Effector memory CD8-positive, alpha-beta T cell (primary cell): Measurements from ENCODE around the gene CISH.

Experiments
- ATAC-seq: fragments of 150-1000 bp; cut with Tn5 transposase; replicated peaks from 2 replicates; pipeline ENCODE4 v1.10.0; 2021; ENCODE audit warnings: mild to moderate bottlenecking, moderate library complexity
- DNase-seq, 3 experiments: peaks; one replicate each; pipeline ENCODE4 v3.0.0; 2021
- H3K27ac Mint-ChIP-seq, 2 donors: one replicate each; pipeline ENCODE4 v1.8.0; 2022; ENCODE audit warnings: mild to moderate bottlenecking in 2 of 2, mixed read lengths in 2 of 2, moderate library complexity in 2 of 2
- H3K27me3 Mint-ChIP-seq, 2 donors: one replicate each; pipeline ENCODE4 v1.8.0; 2022; ENCODE audit warnings: mixed read lengths in 2 of 2
- H3K36me3 Mint-ChIP-seq: one replicate; pipeline ENCODE4 v1.8.0; 2022; ENCODE audit warnings: mild to moderate bottlenecking, moderate library complexity, mixed read lengths; ENCODE audit not compliant: insufficient read depth
- H3K4me1 Mint-ChIP-seq, 2 donors: one replicate each; pipeline ENCODE4 v1.8.0; 2022; ENCODE audit warnings: low read depth in 2 of 2, mixed read lengths in 2 of 2
- H3K4me3 Mint-ChIP-seq, 2 donors: one replicate each; pipeline ENCODE4 v1.8.0; 2022; ENCODE audit warnings: mild to moderate bottlenecking in 2 of 2, mixed read lengths in 2 of 2, moderate library complexity in 2 of 2
- H3K9me3 Mint-ChIP-seq, 2 donors: one replicate each; pipeline ENCODE4 v1.8.0; 2022; ENCODE audit warnings: mixed read lengths in 2 of 2

Gene CISH

DNA sequence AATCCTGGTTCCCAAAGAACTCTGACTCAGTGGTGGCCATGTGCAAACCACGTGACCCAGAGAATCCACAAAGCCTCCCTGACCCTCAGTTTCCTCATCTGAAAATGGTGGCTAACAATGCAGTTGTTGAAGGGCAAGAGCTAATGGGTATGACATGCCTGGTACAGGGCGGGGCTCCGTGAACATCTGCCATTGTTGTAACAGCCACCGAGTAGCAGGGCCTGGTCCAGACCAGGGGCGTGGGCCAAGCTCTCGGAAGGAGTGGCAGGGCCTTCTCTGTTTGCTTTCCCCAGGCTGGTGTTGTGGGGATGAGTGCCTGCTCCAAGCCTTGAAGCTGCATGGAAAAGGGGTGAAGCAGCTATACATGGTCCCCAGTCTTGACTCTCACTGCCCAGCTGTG, 18.8 kb upstream of the CISH start:
- DNase-seq (no peak), ATAC-seq (no peak)
- H3K9me3 Mint-ChIP-seq: no peaks in the 10 kb centered on the region
- no peaks in the 10 kb centered on the region for H3K27me3 Mint-ChIP-seq
- H3K36me3 Mint-ChIP-seq: peaks cover 10% of the 10 kb centered on the region
- peak overlapping the region; percentile 4 to 38 for H3K4me3 Mint-ChIP-seq
- H3K27ac Mint-ChIP-seq: peak overlapping the region; percentile 91 to 94
- H3K4me1 Mint-ChIP-seq: peaks cover 65 to 74% of the 10 kb centered on the region in 2 donors

DNA sequence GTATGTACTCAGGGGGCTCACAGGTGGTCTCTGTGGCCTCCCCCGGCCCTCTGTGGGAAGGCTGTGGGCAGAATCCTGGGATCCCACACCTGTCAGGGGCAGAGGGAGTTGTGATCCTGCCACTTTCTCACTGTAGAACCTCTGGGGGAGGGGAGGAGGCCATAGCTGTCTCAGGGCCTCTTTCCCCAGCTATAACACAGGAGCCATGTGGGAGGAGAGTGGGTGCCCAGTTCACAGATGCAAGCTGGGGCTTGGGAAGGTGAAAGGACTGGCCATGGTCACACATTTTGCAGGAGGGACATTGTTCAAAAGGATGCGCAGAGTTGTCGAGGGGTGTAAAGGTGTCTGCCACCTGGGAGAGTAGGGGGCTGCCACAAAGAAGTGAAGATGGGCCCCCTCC, 17.0 kb upstream of the CISH start:
- Mint-ChIP-seq H3K36me3 (peaks cover 13% of the 10 kb centered on the region), H3K4me1 (peaks cover 75 to 76% of the 10 kb centered on the region in 2 donors), H3K4me3 (no peak overlapping the region), H3K27ac (peak overlapping the region; percentile 13 to 86), H3K27me3 (no peaks in the 10 kb centered on the region), H3K9me3 (no peaks in the 10 kb centered on the region)
- ATAC-seq (no peak), DNase-seq (no peak)

DNA sequence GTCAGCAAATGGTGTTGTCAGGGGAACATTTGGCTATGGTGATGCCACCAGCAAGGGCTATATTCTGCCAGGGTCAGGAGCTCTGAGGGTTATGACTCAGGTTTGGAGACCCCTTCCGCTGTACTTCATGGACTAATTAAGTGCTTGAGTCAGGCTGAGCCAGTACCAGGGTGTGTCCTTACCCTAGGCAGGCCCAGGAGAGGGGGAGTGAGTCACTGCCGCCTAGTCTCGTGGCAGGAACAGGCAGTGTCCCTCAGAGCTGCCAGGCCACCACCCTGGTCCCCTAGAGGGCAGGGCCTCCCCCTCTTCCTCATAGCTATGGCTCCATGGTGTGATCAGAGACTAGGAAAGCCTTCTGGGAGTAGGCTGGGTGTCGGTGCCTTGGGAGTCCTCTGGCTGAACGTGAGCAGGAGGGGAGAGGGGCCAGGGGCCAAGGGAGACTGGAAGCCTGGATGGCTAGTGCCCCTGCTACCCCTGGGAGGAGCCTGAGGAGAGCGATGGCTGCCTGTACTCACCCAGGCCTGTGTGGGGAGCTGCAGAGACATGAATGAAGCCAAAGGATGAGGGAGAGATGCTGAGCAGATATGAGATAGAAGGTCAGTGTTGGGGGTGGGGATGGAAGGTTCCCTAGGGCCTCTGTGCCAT, 16.0 kb upstream of the CISH start:
- DNase-seq: no peak
- Mint-ChIP-seq H3K27ac (peak overlapping the region; percentile 64 to 86), H3K9me3 (no peaks in the 10 kb centered on the region), H3K36me3 (peaks cover 14% of the 10 kb centered on the region), H3K4me1 (peaks cover 69 to 75% of the 10 kb centered on the region in 2 donors), H3K4me3 (peak overlapping the region in 1 of 2 donors; percentile 59), H3K27me3 (no peaks in the 10 kb centered on the region)
- ATAC-seq: peak; percentile 31

DNA sequence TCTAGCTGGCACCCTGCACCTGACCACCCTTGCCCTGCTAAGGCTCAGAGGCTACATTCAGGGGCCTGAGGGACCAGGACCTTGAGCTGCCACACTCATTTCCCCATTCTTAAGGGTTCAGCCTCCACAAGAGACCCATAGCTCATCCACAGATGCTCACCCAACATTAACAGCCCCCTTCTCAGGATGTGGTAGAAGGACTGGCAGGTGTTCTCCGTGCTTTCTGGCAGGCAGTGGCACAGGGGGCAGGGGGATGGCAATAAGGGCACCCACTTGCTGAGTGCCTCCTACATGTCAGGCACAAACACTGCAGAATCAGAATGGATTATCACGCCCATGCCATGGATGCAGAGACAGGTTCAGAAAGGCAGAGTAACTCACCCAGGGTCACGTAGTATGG, 14.8 kb upstream of the CISH start:
- Mint-ChIP-seq H3K4me1 (peaks cover 57 to 69% of the 10 kb centered on the region in 2 donors), H3K36me3 (peaks cover 17% of the 10 kb centered on the region), H3K27ac (peak overlapping the region in 1 of 2 donors; percentile 86), H3K9me3 (no peaks in the 10 kb centered on the region), H3K27me3 (no peaks in the 10 kb centered on the region), H3K4me3 (peak overlapping the region in 1 of 2 donors; percentile 51)
- ATAC-seq: no peak
- no peak for DNase-seq

DNA sequence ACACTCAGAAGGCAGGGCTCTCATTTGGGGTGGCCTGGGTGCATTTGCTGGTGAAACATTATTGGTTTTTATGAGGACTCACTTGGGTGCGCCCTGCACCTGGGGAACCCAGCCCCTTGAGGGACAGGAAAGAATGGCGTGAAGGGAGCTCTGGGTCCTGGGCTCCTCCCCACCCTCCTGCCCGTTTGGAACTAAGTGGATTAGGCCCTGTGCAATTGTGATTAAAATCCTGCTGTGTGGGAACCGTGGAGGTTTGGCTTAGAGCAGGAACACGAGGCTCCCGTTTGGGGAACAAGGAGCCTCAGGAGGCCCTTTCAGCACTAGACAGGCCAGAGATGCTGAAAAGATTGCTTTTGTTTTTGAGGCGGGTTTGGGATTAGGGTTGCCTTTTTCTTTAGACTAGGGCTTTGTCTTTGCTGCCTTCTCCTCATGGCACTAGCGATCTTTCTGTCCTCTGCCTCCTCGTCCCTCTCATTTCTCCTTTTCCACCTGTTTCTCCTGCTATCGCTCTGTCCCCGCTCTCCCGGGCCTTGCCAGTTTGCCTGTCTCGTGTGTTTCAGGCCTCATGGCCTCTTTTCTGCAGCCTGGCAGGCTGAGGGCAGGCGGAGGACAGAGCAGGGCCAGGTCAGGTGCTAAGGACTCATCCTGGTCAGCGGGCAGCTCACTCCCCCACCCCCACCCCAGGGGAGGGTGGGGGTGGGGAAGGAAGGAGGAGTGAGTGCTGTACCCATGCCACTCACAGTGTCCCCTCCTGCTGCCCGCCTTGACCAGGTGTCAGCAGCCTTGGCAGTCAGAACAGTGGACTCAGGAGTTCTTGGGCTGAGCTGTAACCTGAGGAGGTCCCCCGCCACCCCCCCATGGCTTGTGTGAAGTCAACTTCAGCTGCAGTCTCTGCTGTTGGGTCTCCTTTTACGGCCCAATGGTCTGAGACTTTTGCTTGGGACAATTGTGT, 13.9 kb upstream of the CISH start:
- H3K36me3 Mint-ChIP-seq: peaks cover 18% of the 10 kb centered on the region
- H3K4me1 Mint-ChIP-seq: peaks cover 55 to 66% of the 10 kb centered on the region in 2 donors

DNA sequence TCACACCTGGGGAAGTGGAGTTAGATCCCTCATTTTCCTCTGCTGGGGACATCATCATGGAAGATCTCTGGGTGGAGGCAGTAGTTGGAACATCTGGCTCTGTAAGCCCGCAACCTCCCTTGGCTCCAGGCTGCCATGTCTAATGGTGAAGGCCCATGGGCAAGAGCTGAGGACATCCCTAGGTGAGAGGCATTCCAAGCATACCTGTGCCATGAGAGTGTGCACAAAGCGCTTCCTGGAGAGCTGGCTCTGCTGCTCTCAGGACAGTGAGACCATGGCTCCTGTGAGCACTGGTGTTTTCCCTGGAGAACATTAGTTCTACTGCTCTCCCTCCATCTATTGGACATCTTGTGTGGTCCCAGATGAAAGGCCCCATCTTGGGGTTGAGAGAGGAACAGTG, 13.1 kb upstream of the CISH start:
- H3K27me3 Mint-ChIP-seq: no peaks in the 10 kb centered on the region
- ATAC-seq: no peak
- H3K4me3 Mint-ChIP-seq: peak overlapping the region; percentile 60 to 67
- peaks cover 56 to 66% of the 10 kb centered on the region in 2 donors for H3K4me1 Mint-ChIP-seq
- peak overlapping the region; percentile 78 to 91 for H3K27ac Mint-ChIP-seq
- H3K36me3 Mint-ChIP-seq: peaks cover 23% of the 10 kb centered on the region
- no peak for DNase-seq
- no peaks in the 10 kb centered on the region for H3K9me3 Mint-ChIP-seq

More for the DNA sequence above, 13.9 kb upstream of the CISH start:
- ATAC-seq (no peak), DNase-seq (no peak)
- Mint-ChIP-seq H3K27me3 (no peaks in the 10 kb centered on the region), H3K9me3 (no peaks in the 10 kb centered on the region), H3K27ac (peak overlapping the region in 1 of 2 donors; percentile 68), H3K4me3 (peak overlapping the region; percentile 21 to 29)

DNA sequence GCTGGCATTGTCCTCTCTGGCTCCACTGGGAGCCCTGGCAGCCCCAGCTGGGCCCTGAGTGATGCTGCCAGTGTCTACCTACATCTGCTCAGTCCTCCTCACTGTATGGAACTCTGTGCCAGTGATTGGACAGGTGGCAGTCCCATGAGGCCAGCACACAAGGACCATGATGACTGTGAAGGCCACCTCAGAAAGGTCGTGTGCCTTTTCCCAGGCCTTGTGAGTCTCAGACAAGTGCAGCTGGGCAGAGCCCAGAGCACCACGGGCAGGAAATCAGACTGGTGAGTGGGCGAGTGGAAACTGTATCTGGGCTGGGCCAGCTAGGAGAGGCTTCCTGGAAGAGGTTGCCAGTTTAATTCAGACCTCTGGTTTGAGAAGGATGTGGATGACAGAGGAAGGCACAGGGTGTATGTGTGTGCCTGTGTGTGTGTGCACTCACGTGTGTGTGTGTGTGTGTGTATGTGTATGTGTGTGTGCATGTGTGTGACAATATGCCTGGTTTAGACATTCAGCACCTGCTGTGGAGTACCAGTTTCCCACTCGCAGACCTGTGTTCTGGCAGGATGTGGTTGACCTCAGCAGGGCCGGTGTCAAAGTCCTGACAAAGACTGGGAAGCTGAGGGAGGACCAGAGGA, 12.4 kb upstream of the CISH start:
- DNase-seq: peak in 2 of 3 experiments; percentile 10 to 23

DNA sequence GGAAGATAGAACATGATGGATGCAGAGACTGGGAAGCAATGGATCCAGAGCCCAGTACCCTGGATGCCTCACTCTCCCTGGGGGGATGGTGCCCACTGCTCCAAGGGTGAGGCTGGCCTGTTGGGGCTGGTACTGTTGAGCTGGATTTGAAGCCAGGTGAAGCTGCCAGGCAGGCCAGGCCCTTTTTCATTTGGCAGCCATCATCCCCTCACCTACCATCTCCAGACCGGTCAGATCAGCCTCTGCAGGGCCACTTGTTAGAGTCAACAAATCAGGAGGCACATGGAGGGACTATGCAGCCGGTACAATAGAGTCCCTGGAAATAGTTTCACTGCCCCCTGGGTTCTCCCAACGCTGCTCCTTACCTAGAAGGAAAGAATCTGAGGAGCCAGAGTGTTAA, 11.3 kb upstream of the CISH start:
- no peak for ATAC-seq
- no peaks in the 10 kb centered on the region for H3K27me3 Mint-ChIP-seq
- peak overlapping the region; percentile 78 to 91 for H3K27ac Mint-ChIP-seq
- DNase-seq: no peak
- H3K9me3 Mint-ChIP-seq: no peaks in the 10 kb centered on the region
- H3K4me3 Mint-ChIP-seq: peak overlapping the region; percentile 60 to 67
- peaks cover 18% of the 10 kb centered on the region for H3K36me3 Mint-ChIP-seq
- H3K4me1 Mint-ChIP-seq: peaks cover 67 to 70% of the 10 kb centered on the region in 2 donors

More for the DNA sequence above, 12.4 kb upstream of the CISH start:
- H3K4me1 Mint-ChIP-seq: peaks cover 60 to 69% of the 10 kb centered on the region in 2 donors
- no peaks in the 10 kb centered on the region for H3K27me3 Mint-ChIP-seq
- H3K27ac Mint-ChIP-seq: peak overlapping the region; percentile 78 to 91
- H3K9me3 Mint-ChIP-seq: no peaks in the 10 kb centered on the region
- H3K4me3 Mint-ChIP-seq: peak overlapping the region; percentile 60 to 67
- peaks cover 23% of the 10 kb centered on the region for H3K36me3 Mint-ChIP-seq
- ATAC-seq: peak; percentile 69

DNA sequence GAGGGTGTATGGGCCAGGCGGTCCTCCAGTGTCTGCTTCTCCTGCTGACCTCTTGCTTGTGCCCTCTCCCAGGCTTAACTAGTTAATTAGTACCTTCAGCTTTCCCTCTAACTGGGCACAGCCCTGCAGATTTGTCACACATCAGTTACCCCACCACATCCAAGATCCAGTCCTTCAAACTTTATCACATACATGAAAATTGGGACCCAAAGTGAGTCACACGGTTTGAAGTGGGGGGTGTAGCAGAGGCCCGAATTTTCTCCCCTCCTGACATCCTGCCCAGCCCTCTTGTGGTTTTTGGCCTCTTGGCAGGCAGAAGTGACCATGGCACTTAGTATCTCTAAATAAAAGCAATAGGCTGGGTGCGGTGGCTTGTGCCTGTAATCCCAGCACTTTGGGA, 9.2 kb upstream of the CISH start:
- ATAC-seq (no peak), DNase-seq (no peak)
- no peaks in the 10 kb centered on the region for H3K9me3 Mint-ChIP-seq
- peak overlapping the region; percentile 89 to 94 for H3K27ac Mint-ChIP-seq
- peaks cover 62 to 68% of the 10 kb centered on the region in 2 donors for H3K4me1 Mint-ChIP-seq
- peak overlapping the region; percentile 50 to 94 for H3K4me3 Mint-ChIP-seq
- H3K36me3 Mint-ChIP-seq: peaks cover 24% of the 10 kb centered on the region
- no peaks in the 10 kb centered on the region for H3K27me3 Mint-ChIP-seq

DNA sequence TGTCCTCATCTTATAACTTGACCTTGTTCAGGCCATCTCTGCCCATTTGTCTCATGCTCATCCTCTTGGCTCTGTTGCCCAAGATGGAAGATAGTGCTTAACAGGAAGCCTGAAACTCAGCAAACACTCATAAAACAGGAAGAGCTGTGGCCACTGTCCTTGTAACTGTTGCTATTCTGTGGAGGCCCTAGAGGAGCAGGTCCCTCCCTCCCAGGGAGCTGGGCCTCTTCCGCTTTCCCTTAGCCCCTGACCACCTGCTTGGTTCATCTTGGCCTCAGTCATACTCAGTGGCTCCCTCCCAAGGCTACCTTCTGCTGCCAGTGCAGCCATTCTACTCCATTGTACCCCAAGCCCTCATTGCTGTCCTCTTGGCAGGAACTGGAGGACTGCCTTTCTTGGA, 8.8 kb upstream of the CISH start:
- Mint-ChIP-seq H3K27ac (peak overlapping the region; percentile 89 to 94), H3K36me3 (peaks cover 24% of the 10 kb centered on the region), H3K4me1 (peaks cover 64 to 68% of the 10 kb centered on the region in 2 donors), H3K4me3 (peak overlapping the region; percentile 50 to 94), H3K9me3 (no peaks in the 10 kb centered on the region), H3K27me3 (no peaks in the 10 kb centered on the region)
- DNase-seq (no peak), ATAC-seq (no peak)

DNA sequence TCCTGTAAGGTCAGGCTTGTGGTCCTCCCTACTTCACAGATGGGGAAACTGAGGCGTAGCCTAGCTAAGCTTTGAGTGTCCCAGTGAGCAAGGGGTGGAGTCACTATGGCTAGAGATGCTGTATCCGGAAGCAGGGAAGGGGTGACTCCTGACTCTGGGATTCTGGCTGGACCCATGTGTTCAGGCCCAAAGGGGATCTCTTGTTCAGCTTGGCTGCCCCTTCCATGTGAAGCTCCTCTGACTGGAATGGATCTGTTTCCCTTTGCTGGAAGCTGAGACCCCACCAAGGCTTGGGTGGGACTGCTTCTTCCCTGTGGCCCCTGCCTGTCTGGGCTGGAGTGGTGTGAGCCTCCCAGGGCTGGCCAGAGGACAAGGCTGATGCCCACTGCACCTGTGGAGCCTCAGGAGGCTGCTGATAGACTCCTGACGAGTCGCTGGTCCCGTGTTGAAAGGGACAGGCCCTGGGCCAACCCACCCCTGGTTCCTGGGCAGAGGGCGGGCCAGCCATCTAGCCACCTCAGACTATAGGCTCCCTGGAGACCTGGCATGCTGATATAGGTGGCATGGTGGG, 6.4 kb upstream of the CISH start:
- peak overlapping the region; percentile 89 to 94 for H3K27ac Mint-ChIP-seq
- H3K4me1 Mint-ChIP-seq: peaks cover 54 to 59% of the 10 kb centered on the region in 2 donors
- H3K36me3 Mint-ChIP-seq: peaks cover 24% of the 10 kb centered on the region
- H3K4me3 Mint-ChIP-seq: peak overlapping the region; percentile 88 to 94
- no peak for DNase-seq
- ATAC-seq: no peak
- no peaks in the 10 kb centered on the region for H3K27me3 Mint-ChIP-seq
- H3K9me3 Mint-ChIP-seq: no peaks in the 10 kb centered on the region

DNA sequence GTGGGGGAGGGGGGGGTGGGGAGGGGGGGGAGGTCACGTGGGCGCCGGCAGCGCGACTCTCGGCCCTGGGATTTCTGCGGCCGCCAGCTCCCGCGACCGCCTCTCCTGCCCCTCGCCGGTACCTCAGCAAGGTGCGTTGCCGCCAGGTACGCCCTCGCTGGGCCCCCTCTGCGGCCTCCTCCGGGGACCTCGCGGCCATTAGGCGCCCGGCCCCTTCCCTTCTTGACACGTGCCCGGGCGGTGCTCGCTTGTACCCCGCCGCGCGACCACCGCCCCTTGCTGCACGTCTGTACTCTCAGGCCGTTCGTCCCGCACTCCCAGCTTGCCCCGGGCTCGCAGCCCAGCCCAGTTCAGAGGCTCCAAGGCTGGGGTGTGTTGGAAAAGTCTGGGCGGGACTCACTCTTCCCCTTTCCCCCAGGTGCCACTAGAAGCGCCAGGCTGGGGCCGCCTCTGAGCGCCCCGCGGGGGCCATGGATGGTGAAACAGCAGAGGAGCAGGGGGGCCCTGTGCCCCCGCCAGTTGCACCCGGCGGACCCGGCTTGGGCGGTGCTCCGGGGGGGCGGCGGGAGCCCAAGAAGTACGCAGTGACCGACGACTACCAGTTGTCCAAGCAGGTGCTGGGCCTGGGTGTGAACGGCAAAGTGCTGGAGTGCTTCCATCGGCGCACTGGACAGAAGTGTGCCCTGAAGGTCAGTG, 5.7 kb upstream of the CISH start, which contains the start of gene MAPKAPK3:
Gene MAPKAPK3 (plus strand): TSS at position 56 of the 696 bp plus-strand sequence. CDS start 415 bp downstream, at position 471.
- peak within 1 kb of the TSS; percentile 89 to 94 for H3K27ac Mint-ChIP-seq
- H3K27me3 Mint-ChIP-seq: no peaks in the 10 kb centered on the region
- H3K9me3 Mint-ChIP-seq: no peaks in the 10 kb centered on the region
- H3K4me1 Mint-ChIP-seq: peaks cover 58 to 61% of the 10 kb centered on the region in 2 donors
- peaks cover 22% of the 10 kb centered on the region for H3K36me3 Mint-ChIP-seq
- peak in 2 of 3 experiments; percentile 29 to 30 for DNase-seq
- H3K4me3 Mint-ChIP-seq: peak within 1 kb of the TSS; percentile 88 to 94
- ATAC-seq: peak; percentile 6
